ENCODE data around the gene ECI1.

ECI1 gene

DNA sequence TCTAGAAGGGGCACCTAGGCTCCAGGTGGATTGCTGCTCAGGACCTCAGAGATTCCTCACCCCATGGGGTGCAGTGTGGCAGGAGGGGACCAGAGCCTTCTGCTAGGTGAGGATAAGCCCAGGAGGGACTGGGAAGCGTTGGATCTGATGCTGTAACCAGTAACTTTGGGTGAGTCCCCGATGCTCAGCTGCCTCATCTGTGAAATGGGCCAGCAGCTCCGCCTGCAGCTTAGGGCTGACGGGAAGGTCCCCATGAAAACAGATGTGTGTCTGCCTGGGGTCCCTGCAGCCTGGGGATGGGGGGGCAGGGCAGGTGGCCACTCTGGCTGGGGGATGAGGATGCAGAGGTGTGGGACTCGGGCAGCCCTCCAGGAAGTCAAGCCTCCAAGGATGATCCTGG, 52.3 kb downstream of the ECI1 start:
- Histone ChIP-seq H3K9me3 (ENCODE audit: control insufficient read depth, low read length) (no peaks in the 10 kb centered on the region), H3K9ac (ENCODE audit: low read length) (no peak overlapping the region), H3K4me1 (ENCODE audit: control insufficient read depth, insufficient read depth, low read length) (peaks cover 11% of the 10 kb centered on the region), H3K27me3 (ENCODE audit: control insufficient read depth, insufficient read depth, low read length) (peaks cover 40% of the 10 kb centered on the region), H3K4me3 (ENCODE audit: low read length) (no peak overlapping the region), H3K36me3 (ENCODE audit: control insufficient read depth, insufficient read depth, low read length) (no peaks in the 10 kb centered on the region)

DNA sequence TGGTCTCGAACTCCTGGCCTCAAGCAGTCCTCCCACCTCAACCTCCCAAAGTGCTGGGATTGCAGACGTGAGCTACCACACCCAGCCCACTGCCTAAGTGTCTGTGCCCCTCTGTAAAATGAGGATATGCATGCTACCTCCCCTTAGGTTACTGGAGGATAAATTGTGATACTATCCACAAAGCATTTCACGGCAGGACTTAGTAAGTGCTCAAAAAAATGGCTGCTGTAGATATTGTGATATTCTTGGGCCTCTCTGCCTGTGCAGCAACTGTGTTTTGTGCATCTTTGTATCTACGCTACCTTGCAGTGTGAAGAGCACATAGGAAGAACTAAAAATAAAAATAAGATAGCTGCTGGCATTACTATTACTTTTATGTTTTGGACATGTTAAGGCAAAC, 53.1 kb downstream of the ECI1 start:
- no peaks in the 10 kb centered on the region for H3K36me3 ChIP-seq (ENCODE audit: control insufficient read depth, insufficient read depth, low read length)
- H3K9me3 ChIP-seq (ENCODE audit: control insufficient read depth, low read length): no peaks in the 10 kb centered on the region
- peaks cover 11% of the 10 kb centered on the region for H3K4me1 ChIP-seq (ENCODE audit: control insufficient read depth, insufficient read depth, low read length)
- peaks cover 43% of the 10 kb centered on the region for H3K27me3 ChIP-seq (ENCODE audit: control insufficient read depth, insufficient read depth, low read length)
- no peak overlapping the region for H3K4me3 ChIP-seq (ENCODE audit: low read length)
- no peak overlapping the region for H3K9ac ChIP-seq (ENCODE audit: low read length)

DNA sequence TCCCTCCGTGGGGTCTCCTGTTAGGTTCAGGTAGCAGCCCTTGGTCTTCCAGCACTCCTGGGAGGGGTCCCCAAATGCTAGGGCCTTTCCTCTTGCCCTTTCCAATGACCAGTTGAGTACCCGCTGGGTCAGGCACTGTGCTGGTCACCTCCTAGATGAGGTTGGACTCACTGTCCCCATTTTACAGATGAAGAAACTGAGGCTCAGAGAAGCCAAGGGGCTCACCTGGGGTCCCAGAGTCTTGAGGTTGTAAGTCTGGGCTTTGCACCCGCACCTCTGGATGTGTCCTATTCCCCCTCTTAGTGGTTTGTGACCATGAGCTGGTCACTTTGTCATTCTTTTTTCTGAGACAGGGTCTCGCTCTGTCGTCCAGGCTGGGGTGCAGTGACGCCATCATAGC, 53.6 kb downstream of the ECI1 start:
- peaks cover 43% of the 10 kb centered on the region for H3K27me3 ChIP-seq (ENCODE audit: control insufficient read depth, insufficient read depth, low read length)

DNA sequence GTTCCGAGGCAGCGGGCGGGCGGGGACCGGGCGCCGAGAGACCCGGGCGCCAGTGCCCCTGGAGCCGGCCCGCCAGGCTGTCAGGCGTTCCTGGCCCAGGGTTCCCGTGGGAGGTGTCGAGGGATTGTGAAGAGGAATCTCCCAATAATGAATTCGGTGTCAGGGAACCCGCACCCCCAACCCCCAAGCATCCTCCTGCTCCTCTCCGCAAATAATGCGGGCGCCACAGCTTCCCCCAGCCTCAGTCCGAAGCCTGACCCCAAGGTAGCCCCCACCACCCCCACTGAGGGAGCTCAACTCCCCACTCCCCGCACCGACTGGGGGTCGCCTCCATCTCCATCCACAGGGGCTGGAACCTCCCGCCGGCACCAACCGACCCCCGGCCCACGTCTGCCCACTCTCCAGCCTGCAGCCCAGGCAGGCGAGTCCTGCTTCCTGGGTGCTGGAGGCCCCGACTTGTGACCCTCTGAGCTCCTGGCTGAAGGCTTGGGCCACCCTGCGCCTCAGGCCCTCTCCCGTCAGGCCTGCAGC, 54.3 kb downstream of the ECI1 start:
- no peaks in the 10 kb centered on the region for H3K9me3 ChIP-seq (ENCODE audit: control insufficient read depth, low read length)
- no peaks in the 10 kb centered on the region for H3K36me3 ChIP-seq (ENCODE audit: control insufficient read depth, insufficient read depth, low read length)
- no peak overlapping the region for H3K4me3 ChIP-seq (ENCODE audit: low read length)
- H3K27me3 ChIP-seq (ENCODE audit: control insufficient read depth, insufficient read depth, low read length): peaks cover 43% of the 10 kb centered on the region
- peaks cover 11% of the 10 kb centered on the region for H3K4me1 ChIP-seq (ENCODE audit: control insufficient read depth, insufficient read depth, low read length)
- H3K9ac ChIP-seq (ENCODE audit: low read length): no peak overlapping the region

More for the DNA sequence above, 53.6 kb downstream of the ECI1 start:
- no peaks in the 10 kb centered on the region for H3K36me3 ChIP-seq (ENCODE audit: control insufficient read depth, insufficient read depth, low read length)
- no peak overlapping the region for H3K9ac ChIP-seq (ENCODE audit: low read length)
- no peaks in the 10 kb centered on the region for H3K9me3 ChIP-seq (ENCODE audit: control insufficient read depth, low read length)
- no peak overlapping the region for H3K4me3 ChIP-seq (ENCODE audit: low read length)
- peaks cover 11% of the 10 kb centered on the region for H3K4me1 ChIP-seq (ENCODE audit: control insufficient read depth, insufficient read depth, low read length)

DNA sequence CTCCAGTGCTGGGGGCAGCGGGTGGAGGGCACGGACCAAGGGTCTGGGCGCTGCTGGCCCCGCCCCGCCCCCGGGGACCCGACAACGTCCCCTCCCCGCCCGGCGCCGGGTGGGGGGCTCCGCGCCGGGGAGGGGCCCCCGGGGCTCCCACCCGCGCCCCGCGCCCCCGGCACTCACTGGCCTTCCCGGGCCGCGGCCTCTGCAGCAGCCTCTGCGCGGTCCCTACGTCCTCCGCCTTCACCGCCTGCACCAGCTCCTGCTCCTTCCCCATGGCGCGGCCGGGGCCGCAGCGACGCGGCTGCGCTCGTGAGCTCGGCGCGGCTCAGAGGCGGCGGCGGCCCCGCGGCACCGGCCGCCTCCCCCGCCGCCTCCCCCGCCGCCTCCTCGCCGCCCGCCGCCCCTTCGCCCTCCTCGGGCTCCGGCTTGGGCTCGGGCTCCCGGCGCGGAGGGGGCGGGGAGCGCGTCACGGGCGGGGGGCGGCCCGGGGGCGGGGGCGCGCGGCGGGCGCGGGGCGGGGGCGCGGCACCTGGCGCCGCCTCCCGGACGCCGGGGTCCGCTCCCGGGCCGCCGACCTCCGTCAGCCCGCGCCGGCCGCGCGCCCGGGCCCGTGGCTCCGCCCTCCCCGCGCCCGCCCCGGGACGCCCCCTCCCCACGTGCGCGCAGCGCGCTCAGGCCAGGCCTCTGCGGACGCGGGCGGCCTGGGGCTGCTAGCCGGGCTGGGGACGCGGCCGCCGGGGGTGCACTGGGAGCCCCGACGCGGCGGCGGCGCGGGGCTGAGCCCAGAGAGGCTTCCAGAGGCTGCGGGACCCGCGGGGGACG, 55.0 kb downstream of the ECI1 start, which contains the start of gene CASKIN1:
CASKIN1 (minus strand) TSS at position 444 of the 819 bp plus-strand sequence; CDS start at position 271, 173 bp downstream.
- Histone ChIP-seq H3K27me3 (ENCODE audit: control insufficient read depth, insufficient read depth, low read length) (peaks cover 43% of the 10 kb centered on the region), H3K4me3 (ENCODE audit: low read length) (no peak within 1 kb of the TSS), H3K9me3 (ENCODE audit: control insufficient read depth, low read length) (no peaks in the 10 kb centered on the region), H3K4me1 (ENCODE audit: control insufficient read depth, insufficient read depth, low read length) (peaks cover 11% of the 10 kb centered on the region), H3K9ac (ENCODE audit: low read length) (no peak within 1 kb of the TSS), H3K36me3 (ENCODE audit: control insufficient read depth, insufficient read depth, low read length) (no peaks in the 10 kb centered on the region)

DNA sequence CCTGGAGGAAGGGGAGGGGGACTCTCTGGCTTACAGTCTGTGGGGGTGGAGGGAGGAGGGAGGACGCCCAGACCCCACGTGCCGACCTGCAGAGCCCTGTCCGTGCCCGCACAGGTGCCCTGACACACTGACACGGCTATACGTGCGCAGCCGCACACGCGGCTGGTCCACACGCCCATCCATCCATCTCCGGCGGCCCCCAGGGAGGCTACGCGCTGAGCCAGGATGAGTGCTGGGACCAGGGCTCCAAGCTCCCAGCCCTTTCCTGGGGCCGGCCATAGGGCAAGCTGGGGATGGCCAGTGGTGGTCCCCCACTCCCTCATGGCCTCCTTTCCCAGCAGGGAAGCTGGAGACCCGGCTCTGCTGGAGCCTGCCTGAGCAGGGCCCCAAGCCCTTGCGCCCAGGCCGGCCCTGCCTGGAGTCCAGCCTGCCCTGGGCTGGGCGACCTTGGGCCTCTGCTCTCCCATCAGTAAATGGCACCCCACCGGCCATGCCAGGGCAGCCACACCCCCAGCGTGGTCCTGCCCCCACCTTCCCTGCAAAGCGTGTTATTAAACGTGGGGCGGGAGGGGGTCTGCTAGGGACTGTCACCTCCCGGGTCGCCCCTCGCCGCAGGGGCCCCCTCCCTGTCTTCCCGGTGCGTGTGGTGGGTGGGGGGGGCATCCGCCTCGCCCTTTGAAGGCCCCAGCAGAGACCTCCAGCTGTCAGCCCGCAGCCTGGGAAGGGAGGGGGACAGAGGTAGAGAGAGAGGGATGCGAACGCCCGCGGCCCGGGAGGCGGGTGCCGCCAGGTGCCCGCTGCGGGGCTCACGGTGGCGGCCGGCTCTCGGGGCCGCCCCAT, 55.8 kb downstream of the ECI1 start:
- H3K4me1 ChIP-seq (ENCODE audit: control insufficient read depth, insufficient read depth, low read length): peaks cover 11% of the 10 kb centered on the region
- no peaks in the 10 kb centered on the region for H3K9me3 ChIP-seq (ENCODE audit: control insufficient read depth, low read length)
- H3K4me3 ChIP-seq (ENCODE audit: low read length): no peak overlapping the region
- peaks cover 43% of the 10 kb centered on the region for H3K27me3 ChIP-seq (ENCODE audit: control insufficient read depth, insufficient read depth, low read length)
- no peak overlapping the region for H3K9ac ChIP-seq (ENCODE audit: low read length)
- H3K36me3 ChIP-seq (ENCODE audit: control insufficient read depth, insufficient read depth, low read length): no peaks in the 10 kb centered on the region

DNA sequence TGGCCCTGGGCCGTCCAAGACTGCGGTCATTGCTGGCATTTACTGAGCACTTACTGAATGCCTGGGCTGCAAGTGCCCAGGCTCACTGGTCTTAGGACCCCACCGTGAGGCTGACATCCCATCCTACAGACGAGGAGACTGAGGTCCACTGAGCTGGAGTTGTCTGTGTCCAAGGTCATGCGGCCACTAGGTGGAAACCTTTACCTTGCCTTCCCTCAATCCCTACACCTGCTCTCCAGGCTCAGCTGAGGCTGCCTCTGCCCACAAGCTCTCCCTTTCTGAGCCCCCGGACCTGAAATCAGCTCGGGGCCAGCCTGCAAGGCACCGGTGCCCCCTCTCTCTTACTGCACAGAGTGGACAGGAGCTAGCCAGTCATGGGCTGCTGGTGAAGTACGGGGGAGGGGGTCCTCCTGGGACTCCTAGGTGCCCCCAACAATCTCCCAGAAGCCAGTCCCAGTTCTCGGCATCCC, 56.5 kb downstream of the ECI1 start:
- Histone ChIP-seq H3K9me3 (ENCODE audit: control insufficient read depth, low read length) (no peaks in the 10 kb centered on the region), H3K27me3 (ENCODE audit: control insufficient read depth, insufficient read depth, low read length) (peaks cover 43% of the 10 kb centered on the region), H3K4me1 (ENCODE audit: control insufficient read depth, insufficient read depth, low read length) (peaks cover 11% of the 10 kb centered on the region), H3K9ac (ENCODE audit: low read length) (no peak overlapping the region), H3K4me3 (ENCODE audit: low read length) (no peak overlapping the region), H3K36me3 (ENCODE audit: control insufficient read depth, insufficient read depth, low read length) (no peaks in the 10 kb centered on the region)

DNA sequence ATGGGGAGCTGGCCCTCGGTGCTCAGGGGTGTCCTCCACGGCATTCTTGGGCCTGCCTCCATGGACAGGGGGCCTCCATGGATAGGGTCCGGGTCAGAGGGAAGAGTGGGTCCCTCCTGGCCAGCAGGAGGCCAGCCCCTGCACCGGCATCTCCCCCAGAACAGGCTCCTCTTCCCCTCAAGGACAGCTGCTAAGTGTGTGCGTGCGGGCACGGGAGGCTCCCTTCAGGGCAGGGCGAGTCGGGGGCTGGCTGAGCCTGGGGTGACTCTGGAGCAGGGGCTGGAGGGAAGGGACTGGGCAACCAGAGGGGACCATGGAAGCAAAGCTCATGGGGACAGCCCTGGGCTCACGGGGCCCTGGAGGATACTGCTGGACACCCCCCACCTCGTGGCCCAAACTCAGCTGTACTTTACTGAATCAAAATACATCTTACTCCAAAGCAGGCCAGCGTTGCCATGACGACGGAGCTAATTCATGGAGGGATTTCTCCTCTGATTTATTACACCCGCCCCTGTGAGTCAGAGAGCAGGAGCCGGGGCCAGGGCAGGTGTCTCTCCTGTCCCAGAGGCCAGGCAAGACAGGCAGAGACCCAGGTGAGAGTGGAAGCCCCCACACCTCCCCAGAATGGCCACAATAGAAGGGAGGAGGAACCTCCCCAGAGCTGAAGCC, 57.1 kb downstream of the ECI1 start:
- Histone ChIP-seq H3K9ac (ENCODE audit: low read length) (no peak overlapping the region), H3K4me3 (ENCODE audit: low read length) (no peak overlapping the region), H3K9me3 (ENCODE audit: control insufficient read depth, low read length) (no peaks in the 10 kb centered on the region), H3K36me3 (ENCODE audit: control insufficient read depth, insufficient read depth, low read length) (no peaks in the 10 kb centered on the region), H3K27me3 (ENCODE audit: control insufficient read depth, insufficient read depth, low read length) (peaks cover 43% of the 10 kb centered on the region), H3K4me1 (ENCODE audit: control insufficient read depth, insufficient read depth, low read length) (peaks cover 11% of the 10 kb centered on the region)

DNA sequence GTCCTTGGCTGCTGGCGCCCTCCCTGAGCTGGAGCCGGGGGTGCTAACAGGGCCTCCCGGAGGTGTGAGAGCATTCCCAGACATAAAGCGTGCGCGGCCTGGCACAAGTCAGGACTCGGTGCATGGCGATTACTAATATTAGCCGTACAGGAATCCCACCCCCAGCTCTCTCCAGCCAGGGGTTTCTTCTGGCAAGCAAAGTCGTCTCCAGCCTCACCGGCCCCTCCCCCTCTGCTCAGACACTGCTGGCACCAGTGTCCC, 60.0 kb downstream of the ECI1 start:
- H3K4me1 ChIP-seq (ENCODE audit: control insufficient read depth, insufficient read depth, low read length): peaks cover 11% of the 10 kb centered on the region
- H3K9me3 ChIP-seq (ENCODE audit: control insufficient read depth, low read length): no peaks in the 10 kb centered on the region
- no peak overlapping the region for H3K9ac ChIP-seq (ENCODE audit: low read length)
- no peaks in the 10 kb centered on the region for H3K36me3 ChIP-seq (ENCODE audit: control insufficient read depth, insufficient read depth, low read length)
- peaks cover 23% of the 10 kb centered on the region for H3K27me3 ChIP-seq (ENCODE audit: control insufficient read depth, insufficient read depth, low read length)
- H3K4me3 ChIP-seq (ENCODE audit: low read length): no peak overlapping the region

DNA sequence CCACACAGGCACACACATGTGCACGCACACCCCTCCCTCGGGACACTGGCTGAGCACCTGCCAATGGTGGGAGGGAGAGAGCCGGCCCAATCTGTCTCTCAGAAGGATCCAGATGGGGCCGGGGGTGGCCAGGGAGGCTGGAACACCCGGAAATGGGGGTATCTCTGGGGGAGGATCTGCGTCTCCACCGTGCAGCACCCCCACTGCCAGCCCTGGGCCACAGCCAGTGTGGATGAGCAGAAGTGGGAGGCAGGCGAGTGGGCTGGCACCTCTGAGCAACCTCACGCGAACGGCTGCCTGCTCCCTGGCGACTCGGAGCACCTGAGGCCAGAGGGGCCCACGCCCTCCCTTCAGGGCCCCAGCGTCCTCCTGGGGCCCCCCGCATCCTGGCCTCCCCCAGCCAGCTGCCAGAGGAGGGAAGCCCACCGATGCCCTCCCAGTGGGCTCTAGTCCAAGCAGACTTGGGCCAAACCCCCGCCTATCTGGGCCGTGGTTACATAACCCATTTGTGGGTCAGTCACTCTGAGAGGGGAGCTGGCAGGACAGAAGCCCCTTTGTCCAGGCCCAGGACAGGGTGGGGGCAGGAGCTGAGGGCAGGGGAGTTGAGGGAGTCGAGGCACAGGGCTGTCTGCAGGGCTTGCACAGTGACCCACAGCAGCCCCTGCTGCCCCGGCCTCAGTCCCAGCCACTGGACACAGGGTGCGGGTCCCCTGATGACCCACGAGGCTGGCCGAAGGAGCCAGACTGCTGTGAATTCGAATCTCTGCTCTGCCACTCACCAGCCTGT, 60.5 kb downstream of the ECI1 start:
- peaks cover 20% of the 10 kb centered on the region for H3K27me3 ChIP-seq (ENCODE audit: control insufficient read depth, insufficient read depth, low read length)
- H3K9me3 ChIP-seq (ENCODE audit: control insufficient read depth, low read length): no peaks in the 10 kb centered on the region
- H3K9ac ChIP-seq (ENCODE audit: low read length): no peak overlapping the region
- H3K4me1 ChIP-seq (ENCODE audit: control insufficient read depth, insufficient read depth, low read length): peaks cover 10% of the 10 kb centered on the region
- no peaks in the 10 kb centered on the region for H3K36me3 ChIP-seq (ENCODE audit: control insufficient read depth, insufficient read depth, low read length)
- no peak overlapping the region for H3K4me3 ChIP-seq (ENCODE audit: low read length)

DNA sequence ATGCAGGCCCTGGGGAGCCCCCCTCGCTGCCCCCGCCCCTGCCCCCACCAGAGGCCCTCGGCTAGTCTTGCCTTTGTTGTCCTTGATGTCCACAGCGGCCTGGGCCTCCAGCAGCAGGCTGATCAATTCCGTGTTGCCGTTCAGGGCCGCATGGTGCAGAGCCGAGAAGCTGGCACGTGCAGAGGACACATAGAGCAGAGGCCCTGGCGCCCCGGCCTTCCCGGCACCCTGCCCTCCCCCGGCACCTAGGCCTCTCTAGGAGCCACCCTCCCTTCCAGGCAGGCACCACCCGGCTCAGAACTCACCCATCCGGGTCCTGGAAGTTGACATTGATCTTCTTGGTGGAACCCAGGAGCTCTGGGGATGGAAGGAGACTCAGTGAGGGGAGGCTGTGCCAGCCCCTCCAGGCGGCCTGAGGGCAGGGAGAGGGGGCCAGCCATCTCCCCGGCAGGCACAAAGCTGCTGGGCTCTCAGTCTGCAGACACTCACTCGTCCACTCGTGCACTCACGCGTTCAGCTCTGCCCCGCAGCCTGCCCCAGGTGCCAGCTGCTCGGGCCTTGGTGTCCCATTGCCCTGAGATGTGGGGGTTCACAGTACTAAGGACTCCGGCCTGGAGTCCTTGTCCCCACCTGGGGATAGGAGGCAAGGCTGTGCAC, 61.3 kb downstream of the ECI1 start:
- Histone ChIP-seq H3K4me1 (ENCODE audit: control insufficient read depth, insufficient read depth, low read length) (peaks cover 3% of the 10 kb centered on the region), H3K9ac (ENCODE audit: low read length) (no peak overlapping the region), H3K27me3 (ENCODE audit: control insufficient read depth, insufficient read depth, low read length) (peaks cover 13% of the 10 kb centered on the region), H3K9me3 (ENCODE audit: control insufficient read depth, low read length) (no peaks in the 10 kb centered on the region), H3K36me3 (ENCODE audit: control insufficient read depth, insufficient read depth, low read length) (no peaks in the 10 kb centered on the region), H3K4me3 (ENCODE audit: low read length) (no peak overlapping the region)

Measured in mucosa of stomach (tissue), 1 donor.